ENCODE measurements around the gene RIPK1.

- no peak for TF ChIP-seq MAFK (IDR thresholded peaks at IDR 0.05; ENCODE audit: partially characterized antibody)
- no peak for TF ChIP-seq RFX5 (IDR thresholded peaks at IDR 0.05)
These were observed 94.4 kb downstream of the RIPK1 start for GRCh38 chr6:3162565-3163247.
